ENCODE results near the gene PRODH.
"Not testable (repeated sequence)": the region's sequence is repeated elsewhere in the genome, so short reads cannot be mapped to it uniquely, and the experiment has no call there.

PRODH gene, protein sequence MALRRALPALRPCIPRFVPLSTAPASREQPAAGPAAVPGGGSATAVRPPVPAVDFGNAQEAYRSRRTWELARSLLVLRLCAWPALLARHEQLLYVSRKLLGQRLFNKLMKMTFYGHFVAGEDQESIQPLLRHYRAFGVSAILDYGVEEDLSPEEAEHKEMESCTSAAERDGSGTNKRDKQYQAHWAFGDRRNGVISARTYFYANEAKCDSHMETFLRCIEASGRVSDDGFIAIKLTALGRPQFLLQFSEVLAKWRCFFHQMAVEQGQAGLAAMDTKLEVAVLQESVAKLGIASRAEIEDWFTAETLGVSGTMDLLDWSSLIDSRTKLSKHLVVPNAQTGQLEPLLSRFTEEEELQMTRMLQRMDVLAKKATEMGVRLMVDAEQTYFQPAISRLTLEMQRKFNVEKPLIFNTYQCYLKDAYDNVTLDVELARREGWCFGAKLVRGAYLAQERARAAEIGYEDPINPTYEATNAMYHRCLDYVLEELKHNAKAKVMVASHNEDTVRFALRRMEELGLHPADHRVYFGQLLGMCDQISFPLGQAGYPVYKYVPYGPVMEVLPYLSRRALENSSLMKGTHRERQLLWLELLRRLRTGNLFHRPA

GRCh38 chr22:18935889-18936529 is at the start of gene PRODH:
PRODH (minus strand) TSS chr22:18936293; CDS start chr22:18936287, 6 bp downstream.
- no peak for DNase-seq

- no peak for DNase-seq
Measured at GRCh38 chr22:18985780-18986179, 49.7 kb upstream of the PRODH start.

DNA sequence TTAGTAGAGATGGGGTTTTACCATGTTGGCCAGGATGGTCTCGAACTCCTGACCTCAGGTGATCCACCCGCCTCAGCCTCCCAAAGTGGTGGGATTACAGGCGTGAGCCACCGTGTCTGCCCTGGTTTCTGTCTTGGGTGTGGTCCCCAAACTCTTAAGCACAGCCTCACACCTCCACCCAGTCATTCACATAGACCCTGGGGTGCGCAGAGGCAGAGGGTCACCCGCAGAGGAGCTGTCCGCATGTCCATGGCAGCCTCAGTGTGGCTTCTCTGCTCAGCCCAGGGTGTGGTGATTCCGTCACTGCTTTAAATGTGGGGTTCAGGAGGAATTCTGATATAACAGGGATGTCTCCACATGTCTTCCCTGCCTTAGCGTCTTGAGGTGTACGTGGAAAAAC is 48.5 kb upstream of the PRODH start:
- no peak for DNase-seq

DNA sequence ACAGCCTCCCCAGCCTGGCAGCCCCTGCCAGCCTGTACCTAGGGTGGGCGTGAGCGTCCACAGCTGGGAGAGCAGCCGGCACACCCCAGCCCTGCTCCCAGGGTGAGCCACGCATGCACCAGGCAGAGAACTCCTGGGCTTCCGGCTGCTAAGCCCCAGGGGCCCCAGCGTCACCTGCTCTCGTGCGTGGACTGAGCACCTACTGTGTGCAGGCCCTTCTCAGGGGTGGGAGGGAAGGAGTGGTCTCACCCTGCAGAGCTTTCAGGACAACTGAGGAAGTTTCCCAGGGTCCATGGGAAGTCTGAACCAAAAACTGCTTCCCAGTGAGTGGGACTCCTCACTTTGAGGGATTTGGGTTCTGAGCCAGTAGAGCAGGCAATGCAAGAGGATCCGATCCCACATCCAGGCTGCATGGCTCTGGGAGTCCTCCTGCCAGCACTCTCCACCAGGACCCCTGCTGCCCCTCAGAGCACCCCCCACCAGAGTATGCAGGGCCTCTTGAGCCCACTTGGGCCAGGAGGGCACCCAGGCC is 47.1 kb upstream of the PRODH start:
- DNase-seq: no peak

- DNase-seq: no peak
Measured at GRCh38 chr22:18980829-18981228, 44.7 kb upstream of the PRODH start.

- DNase-seq: no peak
Measured at GRCh38 chr22:18979957-18980356, 43.9 kb upstream of the PRODH start.

DNA sequence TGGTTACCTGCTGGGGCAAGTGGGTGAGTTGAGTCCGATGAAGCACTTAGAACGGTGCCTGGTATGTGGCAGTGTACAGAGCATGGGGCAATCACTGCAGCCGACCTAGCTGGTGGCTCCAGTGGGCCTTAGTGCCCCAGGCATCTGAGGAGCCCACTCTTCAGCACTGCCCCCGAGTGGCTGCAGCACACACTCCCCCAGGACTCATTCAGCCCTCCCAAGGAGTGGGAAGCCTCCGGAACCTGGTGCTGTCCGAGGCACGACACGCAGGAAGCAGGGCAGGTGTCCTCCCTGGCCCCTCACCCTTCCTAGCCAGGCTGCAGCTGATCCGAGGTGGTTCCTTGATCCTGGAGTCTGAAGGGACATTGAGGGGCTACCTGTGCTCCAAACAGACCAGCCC is 42.4 kb upstream of the PRODH start:
- no peak for DNase-seq

- DNase-seq: no peak
Measured at GRCh38 chr22:18977824-18978425, 41.8 kb upstream of the PRODH start.

- no peak for DNase-seq
Measured at GRCh38 chr22:18976197-18976751, 40.2 kb upstream of the PRODH start.

DNA sequence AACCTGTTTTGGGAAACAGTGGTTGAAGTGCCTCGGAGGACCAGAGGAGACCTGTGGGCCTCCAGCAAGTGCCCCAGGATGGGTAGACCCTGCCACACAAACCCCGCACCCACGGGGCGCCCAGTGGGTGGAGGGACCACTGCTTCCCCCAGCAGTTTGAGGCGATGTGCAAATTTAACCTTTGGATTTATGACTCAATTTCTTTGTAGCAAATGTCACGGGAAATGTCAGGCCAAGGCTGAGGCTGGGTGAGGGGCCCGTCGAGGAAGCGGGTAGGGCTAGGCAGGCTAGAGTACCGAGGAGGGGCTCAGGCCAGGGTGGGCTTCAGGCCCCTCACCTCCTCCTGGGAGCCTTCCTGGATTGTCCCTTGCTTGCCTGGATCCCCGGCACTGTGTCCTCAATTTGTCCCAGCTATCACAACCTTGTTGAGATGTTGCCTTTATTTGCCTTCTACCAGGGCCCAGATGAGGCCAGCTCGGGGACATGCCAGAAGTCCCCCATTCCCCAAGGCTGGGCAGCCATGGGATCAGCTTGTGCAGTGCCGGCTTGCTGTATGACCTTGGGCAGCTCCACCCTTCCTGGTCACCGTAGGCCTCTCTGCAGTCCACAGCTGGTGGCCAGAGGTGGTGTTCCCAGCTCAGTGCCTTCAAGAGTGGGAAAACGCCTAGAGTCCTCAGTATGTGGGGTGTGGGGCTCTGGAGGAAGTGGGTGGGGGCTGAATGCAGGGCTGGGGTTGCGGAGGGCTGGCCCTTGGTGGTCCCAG is 39.5 kb upstream of the PRODH start:
- no peak for DNase-seq

GRCh38 chr22:18974477-18975180 is 38.5 kb upstream of the PRODH start:
- DNase-seq: no peak

GRCh38 chr22:18973264-18974031 is 37.4 kb upstream of the PRODH start:
- DNase-seq: no peak

- not testable (repeated sequence) for DNase-seq
Measured at GRCh38 chr22:18972591-18972990, 36.5 kb upstream of the PRODH start.

DNA sequence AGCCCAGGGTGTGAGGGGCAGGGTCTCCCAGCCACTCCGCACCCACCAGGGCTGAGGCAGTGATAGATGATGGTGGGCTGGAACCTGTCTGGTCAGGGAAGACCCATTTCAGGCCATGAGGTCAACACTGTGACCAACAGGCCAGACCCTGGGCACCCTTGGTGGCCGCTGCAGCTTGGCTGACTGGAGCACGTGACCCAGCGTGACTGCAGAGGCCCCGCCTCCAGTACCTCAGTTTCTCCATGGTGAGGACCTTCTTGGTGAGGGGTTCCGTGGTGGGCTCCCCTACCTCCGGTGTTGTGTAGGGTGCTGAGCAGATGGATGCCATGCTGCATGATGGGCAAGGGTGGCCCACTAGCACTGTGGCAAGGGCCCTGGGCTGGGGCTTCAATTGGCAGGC is 35.9 kb upstream of the PRODH start:
- DNase-seq: not testable (repeated sequence)

DNA sequence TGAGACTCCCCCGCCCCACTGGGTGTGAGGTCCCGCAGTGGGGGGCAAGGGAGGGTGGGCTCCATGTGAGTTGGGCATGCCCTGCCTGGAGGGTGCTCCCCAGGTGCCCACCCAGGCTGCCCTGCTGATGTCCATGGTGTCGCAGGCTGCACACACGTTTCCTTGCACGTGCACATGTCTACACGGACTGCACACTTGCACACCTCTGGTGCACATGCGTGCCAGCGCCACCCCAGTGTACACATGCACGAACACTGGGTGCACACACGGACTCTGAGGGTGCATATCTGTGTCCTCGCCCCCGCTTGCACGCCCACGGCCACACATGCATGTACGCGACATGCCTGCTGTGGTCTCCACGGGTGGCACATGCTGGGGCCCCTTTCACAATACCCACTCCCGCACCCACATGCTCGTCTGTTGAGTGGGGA is 35.2 kb upstream of the PRODH start:
- no peak for DNase-seq

- no peak for DNase-seq
Measured at GRCh38 chr22:18970948-18971315, 34.8 kb upstream of the PRODH start.

GRCh38 chr22:18970176-18970947 is 34.3 kb upstream of the PRODH start:
- no peak for DNase-seq

- DNase-seq: not testable (repeated sequence)
Measured at GRCh38 chr22:18969158-18969942, 33.3 kb upstream of the PRODH start.
